HG03565 (cell line): Measurements from ENCODE around the gene GSAP.
"Not testable (repeated sequence)": the region's sequence is repeated elsewhere in the genome, so short reads cannot be mapped to it uniquely, and the experiment has no call there.

Experiments used
- ATAC-seq: cut with Tn5 transposase; IDR thresholded peaks from one replicate; pipeline ENCODE4 v1.9.1; 2021; ENCODE audit warnings: mild to moderate bottlenecking, moderate library complexity; ENCODE audit not compliant: unreplicated experiment

Gene GSAP

DNA sequence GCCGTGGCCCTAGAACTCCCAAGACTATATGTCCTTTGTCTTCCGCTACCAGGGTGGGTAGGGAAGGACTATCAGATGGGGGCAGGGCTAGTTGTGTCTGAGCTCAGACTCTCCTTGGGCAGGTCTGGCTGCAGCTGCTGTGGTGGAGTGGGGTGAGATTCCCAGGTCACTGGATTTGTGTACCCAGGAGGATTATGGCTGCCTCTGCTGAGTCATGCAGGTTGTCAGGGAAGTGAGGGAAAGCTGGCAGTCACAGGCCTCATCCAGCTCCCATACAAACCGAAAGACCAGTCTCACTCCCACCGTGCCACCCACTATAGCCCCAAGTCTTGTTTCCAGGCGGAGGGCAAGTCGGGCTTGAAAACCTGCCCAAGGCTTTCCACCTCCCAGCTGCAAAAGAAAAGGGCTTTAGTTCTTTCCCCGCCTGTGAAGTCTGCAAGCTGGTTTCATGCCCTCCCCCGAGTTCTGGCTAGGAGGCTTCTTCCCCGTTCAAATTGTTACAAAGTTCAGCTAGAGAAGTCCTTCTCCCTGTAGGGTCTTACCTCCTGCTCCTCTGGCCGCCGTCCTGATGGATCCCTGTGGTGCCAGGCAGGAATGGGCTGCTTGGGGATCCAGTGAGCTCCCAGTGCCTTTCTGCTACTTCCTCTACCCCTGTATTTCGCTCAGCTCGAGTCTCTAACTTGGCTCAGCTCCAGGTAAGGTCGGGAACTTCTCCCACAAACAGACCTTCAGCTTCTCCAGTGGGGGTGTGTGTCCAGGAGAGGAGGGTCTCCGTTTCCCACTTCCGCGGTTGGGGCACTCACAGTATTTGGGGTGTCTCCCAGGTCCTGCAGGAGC, 109.7 kb downstream of the GSAP start:
- no peak for ATAC-seq

DNA sequence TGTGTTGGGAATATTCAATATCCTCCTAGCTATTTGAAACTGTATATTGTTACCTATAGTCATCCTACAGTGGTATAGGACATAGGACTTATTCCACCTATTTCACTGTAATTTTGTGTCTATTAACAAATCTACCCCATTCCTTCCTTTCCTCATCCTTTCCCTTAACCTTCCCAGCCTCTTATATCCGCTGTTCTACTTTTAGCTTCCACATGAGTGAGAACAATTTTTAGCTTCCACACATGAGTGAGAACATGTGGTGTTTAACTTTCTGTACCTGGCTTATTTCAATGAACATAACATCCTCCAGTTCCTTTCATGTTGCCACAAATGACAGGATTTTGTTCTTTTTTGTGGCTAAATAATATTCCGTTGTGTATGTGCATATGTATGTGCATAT, 120.6 kb downstream of the GSAP start:
- no peak for ATAC-seq

DNA sequence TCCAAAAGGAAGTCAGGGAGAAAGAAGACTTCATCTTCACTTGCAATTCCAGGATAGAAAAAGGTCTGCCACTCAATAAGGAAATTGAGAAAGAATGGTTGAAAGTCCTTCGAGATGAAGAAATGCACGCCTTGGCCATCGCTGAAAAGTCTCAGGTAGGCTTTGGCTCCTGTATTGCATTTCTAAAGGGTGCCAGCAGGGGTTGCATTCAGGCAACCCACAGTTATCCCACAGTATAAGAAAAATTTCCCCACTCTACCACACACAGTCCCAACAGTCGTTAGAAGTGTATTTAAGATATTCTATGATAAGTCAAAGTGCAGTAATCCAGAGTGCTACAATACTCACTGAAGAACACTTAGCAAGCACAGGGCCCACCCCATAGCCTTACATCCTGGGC, 123.1 kb downstream of the GSAP start:
- ATAC-seq, result no peak

DNA sequence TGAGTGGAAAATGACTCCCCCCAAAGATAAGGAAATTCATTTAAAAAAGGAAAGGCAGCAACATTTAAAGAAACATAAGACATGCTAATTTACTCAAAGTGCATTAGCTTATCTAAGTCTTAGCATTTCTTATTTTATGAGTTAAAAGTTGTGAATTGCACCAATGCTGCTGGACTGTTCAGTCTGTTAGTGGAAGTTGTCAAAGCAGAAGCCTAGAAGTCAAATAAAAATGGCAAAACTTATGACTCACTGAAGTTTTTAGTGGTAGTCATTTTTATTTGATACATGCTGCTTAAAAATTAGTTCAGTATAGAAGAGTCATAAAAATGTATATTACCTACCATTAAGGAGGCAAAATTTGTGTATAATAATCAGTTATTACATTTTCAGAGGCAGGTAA, 125.7 kb downstream of the GSAP start:
- ATAC-seq, result no peak

DNA sequence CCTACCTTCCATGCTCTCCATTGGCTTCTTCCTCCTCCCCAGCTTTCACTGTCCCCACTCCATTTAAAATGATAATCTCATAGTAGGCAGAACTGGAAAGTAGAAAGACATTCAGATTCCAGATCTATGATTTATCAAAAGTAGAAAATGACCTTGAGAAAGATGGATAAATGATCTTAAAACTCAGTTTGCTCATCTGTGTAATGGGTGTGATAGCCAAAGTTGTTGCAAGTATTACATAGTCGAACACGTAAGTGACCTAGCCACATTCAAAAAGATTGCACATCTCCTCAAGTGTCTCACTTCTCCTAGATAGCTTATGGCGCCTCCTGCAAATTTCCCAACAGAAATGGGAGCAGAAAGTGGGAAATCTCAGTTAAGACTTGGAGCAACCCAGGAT, 126.8 kb downstream of the GSAP start:
- no peak for ATAC-seq

DNA sequence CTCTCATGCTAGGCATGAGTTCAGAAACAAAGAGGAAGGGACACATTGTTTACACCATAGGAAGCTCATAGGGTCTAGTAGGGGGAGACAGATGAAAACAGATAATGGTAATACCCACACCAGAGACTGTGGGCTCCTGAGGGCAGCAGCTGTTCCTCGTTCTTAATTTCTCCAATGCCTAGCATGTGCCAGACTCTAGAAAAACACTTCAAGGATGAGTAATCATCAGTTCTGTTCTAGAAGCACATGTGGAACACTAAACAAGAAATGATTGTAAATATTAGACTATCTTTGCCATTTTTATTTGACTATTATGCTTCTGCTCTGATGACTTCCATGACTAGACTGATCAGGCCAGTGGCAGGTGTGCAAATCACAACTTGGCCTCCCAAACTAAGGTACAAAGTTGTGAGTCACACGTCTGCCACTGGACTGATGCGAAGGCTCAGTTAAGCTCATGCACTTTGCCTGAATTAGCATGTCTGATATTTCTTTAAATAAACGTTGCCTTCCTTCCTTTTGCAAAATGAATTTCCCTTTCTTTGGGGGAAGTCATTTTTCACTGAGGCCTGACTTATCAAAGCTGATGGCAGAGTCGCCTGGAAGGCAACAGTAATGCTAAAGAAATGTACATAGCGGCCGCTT, 127.4 kb downstream of the GSAP start:
- ATAC-seq, result no peak

DNA sequence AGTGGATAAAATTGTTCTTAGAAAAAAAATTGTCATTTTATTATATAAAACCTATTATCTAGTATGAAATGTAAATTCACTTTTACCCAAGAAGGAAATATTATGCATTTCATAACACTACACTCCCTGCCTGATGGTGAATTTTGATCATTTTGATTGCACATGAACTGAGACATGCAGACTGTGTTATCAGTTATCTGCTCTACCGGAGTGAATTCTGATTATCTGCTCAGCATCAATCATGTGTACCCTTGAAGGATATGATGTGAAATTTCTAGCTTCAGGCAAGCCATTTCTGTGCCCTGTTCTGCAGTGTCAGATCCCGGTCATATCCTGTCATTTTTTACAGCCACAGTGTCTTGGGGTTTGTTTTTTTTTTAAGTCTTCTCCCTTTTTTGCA, 131.5 kb downstream of the GSAP start:
- ATAC-seq, result no peak

DNA sequence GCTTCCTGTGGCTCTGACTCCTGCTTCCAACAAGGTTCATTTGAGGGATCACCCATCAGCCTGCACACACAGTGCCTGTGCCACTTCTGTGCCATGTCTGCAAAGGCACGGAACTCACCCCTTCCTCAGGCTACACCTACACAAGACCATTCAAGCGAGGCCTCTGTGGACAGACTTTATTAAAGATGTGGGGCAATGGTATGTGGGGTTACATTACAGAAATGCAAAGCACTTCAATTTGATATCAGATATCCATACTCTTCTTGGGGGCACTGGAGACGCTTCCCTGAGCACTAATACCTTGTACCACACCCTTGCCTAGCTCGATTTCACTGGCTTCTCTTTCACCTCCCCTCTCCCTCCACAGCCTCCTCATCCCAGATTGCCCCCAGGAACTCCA, 132.1 kb downstream of the GSAP start:
- ATAC-seq, result no peak

DNA sequence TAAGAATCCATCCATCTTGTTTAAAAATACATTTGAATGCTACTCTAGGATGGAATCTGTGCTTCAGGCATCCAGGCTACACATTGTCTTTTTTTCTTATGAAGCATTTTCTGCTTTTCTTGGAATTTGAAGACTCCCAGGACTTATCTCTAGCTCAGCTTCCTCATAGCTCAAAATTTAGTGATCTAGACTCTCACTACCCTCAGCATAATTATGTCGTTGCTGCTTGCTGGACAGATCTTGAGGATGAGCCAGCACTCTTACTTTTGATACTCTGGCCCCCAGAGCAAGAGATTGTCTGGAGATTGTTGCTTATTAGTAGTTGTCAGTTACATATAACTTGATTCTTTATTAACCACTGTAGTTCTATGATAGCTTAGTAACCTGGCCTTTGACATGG, 133.3 kb downstream of the GSAP start:
- ATAC-seq, result no peak

DNA sequence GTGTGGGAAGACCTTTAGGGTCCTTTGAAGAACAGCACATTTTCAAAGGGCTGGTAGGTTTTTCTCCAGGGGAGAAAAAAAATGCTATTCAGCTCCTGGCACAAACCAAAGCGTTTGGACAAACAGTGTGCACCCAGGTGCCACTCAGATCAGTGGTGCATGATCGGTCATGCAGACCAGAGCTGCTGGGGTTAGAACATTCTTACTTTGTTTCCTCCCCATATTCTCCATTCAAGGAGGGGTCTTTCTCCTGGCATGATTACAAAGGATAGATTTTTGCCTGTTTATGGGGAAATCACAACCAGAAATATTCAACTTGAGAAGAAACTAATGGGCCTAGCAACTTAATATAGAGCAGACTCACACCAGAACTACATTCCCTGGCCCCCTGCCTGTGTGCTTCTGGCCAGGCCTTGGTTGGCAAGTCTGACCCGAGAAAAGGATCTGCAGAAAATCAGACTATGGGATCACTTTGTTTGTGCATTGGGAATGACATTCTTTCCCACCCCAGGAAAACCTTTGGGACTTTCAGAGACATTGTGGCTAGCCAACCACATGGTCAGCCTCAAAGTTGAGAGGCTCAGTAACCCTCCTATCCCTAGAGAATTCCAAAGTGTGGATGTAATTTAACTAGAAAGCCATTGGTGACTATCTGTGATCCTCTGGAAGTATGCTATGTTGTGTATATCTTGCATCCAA, 134.2 kb downstream of the GSAP start:
- no peak for ATAC-seq

DNA sequence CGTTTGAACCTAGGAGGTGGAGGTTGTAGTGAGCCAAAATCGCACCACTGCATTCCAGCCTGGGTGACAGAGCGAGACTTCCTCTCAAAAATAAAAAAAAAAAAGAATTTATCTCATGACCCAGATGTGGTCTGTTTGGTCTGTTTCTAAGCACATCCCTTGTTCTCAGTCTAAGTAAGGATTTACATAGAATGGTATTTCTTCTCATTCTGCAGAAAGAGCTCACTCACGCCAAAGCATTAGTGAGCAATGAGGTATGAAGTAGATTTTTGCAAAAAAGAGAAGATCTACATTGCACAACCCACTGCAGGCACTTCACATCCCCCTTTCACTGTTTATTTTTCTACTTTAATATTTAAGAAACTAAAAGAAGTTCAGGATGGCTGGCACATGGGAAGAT, 140.0 kb downstream of the GSAP start:
- ATAC-seq, result no peak

DNA sequence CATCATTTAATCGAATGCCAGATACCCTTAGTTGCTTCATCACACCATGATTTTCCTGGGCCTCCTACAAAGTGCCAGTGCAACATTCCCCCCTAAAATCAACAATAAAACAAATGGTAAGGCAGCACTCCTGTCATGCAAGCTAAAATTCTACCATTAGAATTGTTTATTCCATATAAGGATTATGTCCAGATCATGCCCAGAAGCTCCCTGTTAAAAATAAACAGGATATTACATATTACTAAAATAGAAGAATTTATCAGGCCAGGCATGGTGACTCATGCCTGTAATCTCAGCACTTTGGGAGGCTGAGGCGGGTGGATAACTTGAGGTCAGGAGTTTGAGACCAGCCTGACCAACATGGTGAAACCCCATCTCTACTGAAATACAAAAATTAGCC, 140.5 kb downstream of the GSAP start:
- ATAC-seq, result not testable (repeated sequence)

DNA sequence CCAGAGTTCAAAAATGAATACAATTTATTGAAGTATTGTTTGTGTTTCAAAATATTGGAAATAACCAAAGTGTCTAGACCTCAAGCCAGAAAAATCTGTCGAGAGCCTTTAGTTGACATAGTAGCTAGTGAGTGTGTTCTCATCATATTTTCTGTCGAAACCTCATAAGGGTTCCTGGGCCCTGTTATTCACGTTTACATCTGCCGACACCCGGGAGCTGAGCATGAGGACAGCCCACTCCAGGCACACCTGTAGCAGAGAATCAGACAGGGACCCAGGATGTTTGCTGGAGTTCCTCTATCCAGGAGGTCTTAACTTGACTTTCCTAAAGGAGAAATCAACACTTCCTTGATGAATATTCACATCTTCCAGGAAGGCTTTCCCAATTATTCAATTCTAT, 144.4 kb downstream of the GSAP start:
- no peak for ATAC-seq

DNA sequence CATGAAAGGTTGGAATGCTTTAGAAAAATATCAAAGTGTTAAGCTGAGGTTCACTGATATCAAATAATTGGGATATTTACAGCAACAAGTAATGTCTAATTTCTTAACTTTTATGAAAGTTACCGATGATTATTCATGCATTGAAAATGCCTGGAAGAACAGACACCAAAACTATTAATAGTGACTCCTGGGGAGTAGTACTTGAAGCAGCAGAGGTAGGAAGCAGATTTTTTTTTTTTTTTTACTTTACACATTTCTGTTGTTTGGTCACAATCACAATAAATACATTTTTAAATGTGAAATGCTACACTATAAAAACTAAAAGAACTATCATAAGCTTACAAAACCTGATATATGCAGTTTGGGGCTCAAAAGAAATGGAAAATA, 146.1 kb downstream of the GSAP start:
- ATAC-seq, result no peak

DNA sequence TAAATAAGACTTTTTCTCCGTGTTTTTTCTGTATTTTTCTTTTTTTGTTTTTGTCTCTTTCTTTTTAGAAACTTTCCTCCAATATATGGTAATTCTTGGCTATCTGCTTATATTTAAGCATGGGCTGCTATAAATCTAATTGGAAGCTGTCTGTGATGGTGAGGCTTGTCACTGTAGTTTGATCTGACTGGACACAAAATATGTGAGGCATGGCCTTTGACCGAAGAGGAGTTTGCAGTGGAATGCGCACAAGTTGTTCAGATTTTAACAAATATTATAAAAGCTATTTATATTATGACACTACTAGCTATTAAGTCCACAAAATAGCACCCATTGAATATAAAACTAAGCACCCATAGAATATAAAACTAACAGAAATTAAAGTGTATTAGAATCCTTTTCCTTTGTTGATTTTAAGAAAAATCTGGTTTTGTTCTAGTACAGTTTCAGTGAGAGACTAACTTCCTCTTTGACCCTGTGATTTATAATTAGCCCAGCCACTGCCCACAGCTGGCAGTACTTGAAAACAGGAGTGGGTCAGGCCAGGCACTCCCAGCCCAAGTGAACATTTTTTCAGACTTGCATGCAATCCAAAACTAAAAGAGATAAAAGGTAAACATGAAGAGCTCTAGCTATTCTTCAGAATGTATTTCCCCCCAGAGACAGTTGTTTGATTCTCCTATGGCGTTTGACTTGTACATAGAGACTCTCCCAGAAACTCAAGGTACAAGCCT, 146.6 kb downstream of the GSAP start:
- peak; percentile 34 for ATAC-seq

DNA sequence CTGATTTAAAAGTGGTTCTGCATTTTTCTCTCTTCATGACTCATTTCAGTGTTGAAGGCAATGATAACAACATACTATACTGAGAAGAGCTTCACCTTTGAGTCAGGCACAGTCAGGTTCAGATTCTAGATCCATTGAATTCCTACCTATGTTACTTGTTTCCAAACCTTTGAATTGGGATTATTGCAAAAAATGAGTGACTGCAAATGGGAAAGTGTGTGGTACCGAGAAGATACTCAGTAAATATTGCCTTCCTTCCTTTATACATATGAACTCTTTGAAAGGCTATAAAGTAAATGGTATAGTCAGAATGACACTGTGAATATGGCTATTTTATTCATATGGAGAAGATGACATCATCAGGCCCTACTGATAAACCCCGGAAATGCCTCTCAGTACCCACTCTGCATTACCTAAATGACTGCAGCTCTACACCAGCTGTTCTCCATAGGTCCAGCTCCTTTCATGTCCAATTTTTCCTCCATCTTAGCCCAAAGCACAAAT, 149.8 kb downstream of the GSAP start:
- peak; percentile 94 for ATAC-seq

DNA sequence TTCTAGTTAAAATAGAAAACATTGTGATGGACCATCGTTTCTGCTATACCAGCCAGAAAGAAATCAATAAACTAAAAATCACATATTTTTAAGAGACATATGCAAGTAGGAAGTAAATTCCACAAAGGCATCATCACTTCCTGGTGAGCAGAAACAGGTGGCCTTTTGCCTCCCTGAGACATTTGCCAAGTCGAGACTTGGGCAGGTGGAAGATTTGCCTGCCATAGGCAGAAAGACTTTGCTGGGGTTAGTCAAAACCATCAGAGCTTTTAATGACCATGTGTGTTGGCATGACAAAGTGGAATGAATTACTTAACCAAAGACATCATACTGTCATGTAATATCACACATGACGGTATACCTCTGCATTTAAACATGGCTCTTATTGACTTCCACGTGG, 150.5 kb downstream of the GSAP start:
- no peak for ATAC-seq

DNA sequence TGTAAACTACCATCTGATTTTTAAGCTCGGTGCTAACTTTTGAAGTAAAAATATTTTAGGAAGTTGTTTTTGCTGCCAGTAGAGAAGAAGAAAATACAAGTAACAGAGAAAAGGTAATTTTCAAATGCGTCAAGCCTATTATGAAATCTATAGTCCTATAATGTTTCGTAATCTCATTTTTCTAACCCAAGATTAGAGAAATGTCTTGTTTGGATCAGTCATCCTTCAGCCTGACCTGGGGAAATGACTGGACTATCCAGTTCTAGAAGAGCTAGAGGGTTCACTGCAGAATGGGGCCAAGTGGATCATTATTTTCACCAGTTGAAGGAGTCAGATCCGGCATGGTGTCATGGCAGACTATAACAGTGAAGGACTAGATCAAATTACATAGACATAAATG, 153.8 kb downstream of the GSAP start:
- no peak for ATAC-seq
